Activated B cell treated with CpG ODN at 0.5 μM for 24 hours (primary cell): Measurements from ENCODE around the gene SCNN1B. TPM values are rescaled to one million over a fixed set of nuclear protein-coding genes. Genes with fewer than 3 reads are reported as not detected.

Experiments
- ATAC-seq: fragments of 200-7000 bp; cut with Tn5 transposase; one replicate; pipeline ENCODE4 v1.10.0; 2021; ENCODE audit warnings: low read depth, mild to moderate bottlenecking, moderate library complexity
- CTCF ChIA-PET: fragments of 350-600 bp; sonication (Branson Sonifier 250); formaldehyde crosslinking; loops from one replicate; lab custom pipeline; 2021; ENCODE audit warnings: antibody characterized with exemption; lab: Charles Lee
- POLR2A ChIA-PET: fragments of 350-600 bp; sonication (Branson Sonifier 250); formaldehyde crosslinking; loops from one replicate; lab custom pipeline; 2021; ENCODE audit warnings: antibody characterized with exemption; lab: Charles Lee
- DNase-seq: peaks from one replicate; pipeline ENCODE4 v3.0.0; 2022
- H3K27ac Mint-ChIP-seq: one replicate; pipeline ENCODE4 v1.8.0; 2020; ENCODE audit warnings: mixed read lengths
- H3K27me3 Mint-ChIP-seq: one replicate; pipeline ENCODE4 v1.8.0; 2021; ENCODE audit warnings: mixed read lengths
- H3K36me3 Mint-ChIP-seq: one replicate; pipeline ENCODE4 v1.8.0; 2021; ENCODE audit warnings: low read depth, mixed read lengths
- H3K4me1 Mint-ChIP-seq: one replicate; pipeline ENCODE4 v1.8.0; 2021; ENCODE audit warnings: mixed read lengths
- H3K4me3 Mint-ChIP-seq: one replicate; pipeline ENCODE4 v1.8.0; 2020; ENCODE audit warnings: mild to moderate bottlenecking, mixed read lengths
- H3K9me3 Mint-ChIP-seq: one replicate; pipeline ENCODE4 v1.8.0; 2020; ENCODE audit warnings: mixed read lengths
- intact Hi-C: fragments of 100-400 bp; cut with micrococcal nuclease; formaldehyde crosslinking; loops from one replicate; pipeline ENCODE4 v1.15.1; 2024
- total RNA-seq: library from RNA; stranded (reverse); gene quantifications from 2 replicates; pipeline ENCODE4 v1.2.3, GENCODE V29; 2022
- TF ChIP-seq, protein P1 (sequence below): fragments of 200-600 bp; IDR thresholded peaks from one replicate; pipeline ENCODE4 v1.8.0; 2022; ENCODE audit warnings: antibody characterized with exemption, mild to moderate bottlenecking

SCNN1B gene
- total RNA-seq, 1 donor from 2014 or later, result not detected

DNA sequence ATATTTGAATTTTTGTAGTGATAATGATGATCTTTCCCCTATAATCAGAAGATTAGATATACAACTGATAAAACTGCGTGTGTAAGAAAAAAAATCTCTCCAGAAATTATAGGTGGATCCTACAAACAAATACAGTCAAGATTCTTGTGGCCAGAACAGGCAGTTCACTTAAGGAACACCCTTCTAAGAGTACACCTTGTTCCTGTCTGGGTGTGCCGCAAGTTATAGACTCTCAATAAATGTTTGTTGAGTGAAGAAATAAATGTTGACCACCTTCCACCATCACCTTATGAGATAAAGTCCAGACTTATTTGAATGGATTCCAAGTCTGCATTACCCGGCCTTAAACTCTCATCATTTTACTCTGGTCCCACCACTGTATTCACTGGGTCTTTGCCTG, 45.7 kb upstream of the SCNN1B start:
- Mint-ChIP-seq H3K9me3 (no peaks in the 10 kb centered on the region), H3K4me3 (no peak overlapping the region), H3K27ac (no peak overlapping the region), H3K27me3 (peaks cover 6% of the 10 kb centered on the region), H3K4me1 (no peaks in the 10 kb centered on the region), H3K36me3 (no peaks in the 10 kb centered on the region)
- CTCF ChIA-PET, result no interaction called here
- POLR2A ChIA-PET, result no interaction called here
- ATAC-seq, result no peak
- TF ChIP-seq, protein P1, sequence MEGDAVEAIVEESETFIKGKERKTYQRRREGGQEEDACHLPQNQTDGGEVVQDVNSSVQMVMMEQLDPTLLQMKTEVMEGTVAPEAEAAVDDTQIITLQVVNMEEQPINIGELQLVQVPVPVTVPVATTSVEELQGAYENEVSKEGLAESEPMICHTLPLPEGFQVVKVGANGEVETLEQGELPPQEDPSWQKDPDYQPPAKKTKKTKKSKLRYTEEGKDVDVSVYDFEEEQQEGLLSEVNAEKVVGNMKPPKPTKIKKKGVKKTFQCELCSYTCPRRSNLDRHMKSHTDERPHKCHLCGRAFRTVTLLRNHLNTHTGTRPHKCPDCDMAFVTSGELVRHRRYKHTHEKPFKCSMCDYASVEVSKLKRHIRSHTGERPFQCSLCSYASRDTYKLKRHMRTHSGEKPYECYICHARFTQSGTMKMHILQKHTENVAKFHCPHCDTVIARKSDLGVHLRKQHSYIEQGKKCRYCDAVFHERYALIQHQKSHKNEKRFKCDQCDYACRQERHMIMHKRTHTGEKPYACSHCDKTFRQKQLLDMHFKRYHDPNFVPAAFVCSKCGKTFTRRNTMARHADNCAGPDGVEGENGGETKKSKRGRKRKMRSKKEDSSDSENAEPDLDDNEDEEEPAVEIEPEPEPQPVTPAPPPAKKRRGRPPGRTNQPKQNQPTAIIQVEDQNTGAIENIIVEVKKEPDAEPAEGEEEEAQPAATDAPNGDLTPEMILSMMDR, result no peak
- DNase-seq, result no peak
- intact Hi-C loops, result no loop called here

GRCh38 chr16:23257682-23258081, 44.4 kb upstream of the SCNN1B start:
- ChIA-PET POLR2A (no interaction called here), CTCF (no interaction called here)
- TF ChIP-seq, protein P1, result no peak
- Mint-ChIP-seq H3K27me3 (peaks cover 7% of the 10 kb centered on the region), H3K27ac (no peak overlapping the region), H3K9me3 (no peaks in the 10 kb centered on the region), H3K36me3 (no peaks in the 10 kb centered on the region), H3K4me3 (no peak overlapping the region), H3K4me1 (no peaks in the 10 kb centered on the region)
- no peak for DNase-seq
- intact Hi-C loops, result no loop called here
- ATAC-seq, result no peak

DNA sequence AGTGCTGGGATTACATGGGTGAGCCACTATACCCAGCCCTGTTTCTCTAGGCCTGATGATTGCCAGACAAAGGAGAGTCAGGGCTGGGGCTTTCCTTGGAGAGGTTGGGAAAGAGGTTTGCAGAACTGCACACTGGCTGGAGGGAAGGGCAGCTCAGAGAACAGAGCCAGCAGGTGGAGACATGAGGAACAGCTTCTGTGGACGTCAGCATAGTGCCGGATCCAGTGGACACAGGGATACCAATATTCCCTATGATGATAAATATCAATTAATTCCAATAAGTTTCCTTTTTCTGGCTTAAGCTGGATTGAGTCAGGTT, 43.2 kb upstream of the SCNN1B start:
- Mint-ChIP-seq H3K4me3 (no peak overlapping the region), H3K27ac (no peak overlapping the region), H3K4me1 (no peaks in the 10 kb centered on the region), H3K36me3 (no peaks in the 10 kb centered on the region), H3K9me3 (no peaks in the 10 kb centered on the region), H3K27me3 (peaks cover 7% of the 10 kb centered on the region)
- TF ChIP-seq, protein P1, result no peak
- intact Hi-C loops, result no loop called here
- DNase-seq (no peak), ATAC-seq (no peak)
- CTCF ChIA-PET, result no interaction called here
- POLR2A ChIA-PET, result no interaction called here

DNA sequence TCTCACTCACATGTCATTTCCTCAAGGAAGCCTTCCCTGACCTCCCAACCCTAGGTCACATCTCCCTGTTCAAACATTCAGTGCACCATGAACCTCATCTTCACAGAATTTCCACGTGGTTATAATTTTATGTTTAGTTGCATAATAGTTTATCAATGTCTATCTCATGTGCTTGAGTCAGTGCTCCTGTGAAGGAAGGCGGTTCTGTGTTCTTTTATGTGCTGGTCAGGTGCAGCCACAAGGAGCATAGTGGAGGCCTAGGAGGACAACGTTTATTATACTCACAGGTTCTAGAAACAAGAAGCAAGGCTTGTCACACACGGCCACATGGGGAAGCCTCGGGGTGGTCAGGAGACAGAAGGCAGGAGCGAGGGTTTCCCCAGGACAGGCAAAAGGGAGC, 34.5 kb upstream of the SCNN1B start:
- intact Hi-C loops, result no loop called here
- Mint-ChIP-seq H3K9me3 (no peaks in the 10 kb centered on the region), H3K4me3 (no peak overlapping the region), H3K4me1 (no peaks in the 10 kb centered on the region), H3K27me3 (peaks cover 4% of the 10 kb centered on the region), H3K27ac (no peak overlapping the region), H3K36me3 (no peaks in the 10 kb centered on the region)
- ChIA-PET POLR2A (no interaction called here), CTCF (no interaction called here)
- ATAC-seq (no peak), DNase-seq (no peak)
- TF ChIP-seq, protein P1, result no peak

DNA sequence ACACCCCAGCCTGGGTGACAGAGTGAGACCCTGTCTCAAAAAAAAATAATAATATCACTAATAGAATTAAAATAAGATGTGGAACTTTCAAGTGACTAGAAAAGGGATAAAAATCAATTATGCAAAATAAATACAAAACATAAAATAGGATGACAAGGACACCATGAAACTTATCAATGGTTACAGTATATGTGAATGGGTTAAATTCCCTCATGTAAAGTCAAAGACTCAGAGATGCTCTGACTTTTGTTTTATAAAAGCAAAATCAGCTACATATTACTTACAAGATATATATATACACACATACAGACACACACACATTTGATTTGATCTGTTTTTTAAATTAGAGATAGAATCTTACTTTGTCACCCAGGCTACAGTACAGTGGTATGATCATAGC, 33.5 kb upstream of the SCNN1B start:
- POLR2A ChIA-PET, result interaction anchor here (0.6 kb wide), 1 partner anchor 1468 kb away, joined by 4 read pairs; no protein-coding TSS in a partner anchor
- H3K4me1 Mint-ChIP-seq, result no peaks in the 10 kb centered on the region
- DNase-seq, result no peak
- CTCF ChIA-PET, result no interaction called here
- intact Hi-C loops, result no loop called here
- no peak for ATAC-seq
- H3K4me3 Mint-ChIP-seq, result no peak overlapping the region
- TF ChIP-seq, protein P1, result no peak
- no peaks in the 10 kb centered on the region for H3K9me3 Mint-ChIP-seq
- H3K36me3 Mint-ChIP-seq, result no peaks in the 10 kb centered on the region
- no peak overlapping the region for H3K27ac Mint-ChIP-seq
- peaks cover 4% of the 10 kb centered on the region for H3K27me3 Mint-ChIP-seq
